Kidney (tissue), 14 donors: ENCODE results near the gene PIEZO2. TPM values are rescaled to one million over a fixed set of nuclear protein-coding genes. Genes with fewer than 3 reads are reported as not detected.

Source experiments
- DNase-seq, 5 donors: peaks; one replicate each; pipeline ENCODE4 v3.0.0-alpha.2; 2013 to 2020
- FAIRE-seq: peaks from 2 replicates; lab custom pipeline; 2012; peaks lifted over from hg19 to GRCh38; lab: Jason Lieb, UNC
- H3K27ac ChIP-seq, 2 donors: one replicate each; pipeline ENCODE4 v1.7.0; 2013; ENCODE audit warnings: low read depth in 2 of 2, low read length in 2 of 2, inconsistent platforms in 1 of 2
- H3K27me3 ChIP-seq: one replicate; pipeline ENCODE4 v1.7.1; 2013; ENCODE audit warnings: low read length, inconsistent platforms; ENCODE audit not compliant: control insufficient read depth, insufficient read depth
- H3K36me3 ChIP-seq, 3 donors: one replicate each; pipeline versions ENCODE4 v1.7.0 to v1.7.1; 2013; ENCODE audit warnings: low read length in 3 of 3, control low read depth in 1 of 3, inconsistent platforms in 1 of 3; ENCODE audit not compliant: insufficient read depth in 3 of 3, control insufficient read depth in 2 of 3
- H3K4me1 ChIP-seq, 3 donors: one replicate each; pipeline versions ENCODE4 v1.7.0 to v1.7.1; 2013; ENCODE audit warnings: low read length in 3 of 3, inconsistent platforms in 1 of 3, low read depth in 1 of 3; ENCODE audit not compliant: control insufficient read depth in 2 of 3, insufficient read depth in 2 of 3
- H3K4me3 ChIP-seq, 3 donors: one replicate each; pipeline versions ENCODE4 v1.7.0 to v1.8.1; 2013; ENCODE audit warnings: low read length in 3 of 3, control low read depth in 1 of 3, inconsistent platforms in 1 of 3
- H3K9ac ChIP-seq, 3 donors: one replicate each; pipeline versions ENCODE4 v1.7.0 to v1.7.1; 2013; ENCODE audit warnings: low read length in 3 of 3, control low read depth in 1 of 3, inconsistent platforms in 1 of 3
- H3K9me3 ChIP-seq, 3 donors: one replicate each; pipeline versions ENCODE4 v1.7.0 to v1.7.1; 2013; ENCODE audit warnings: low read length in 3 of 3, control low read depth in 1 of 3, inconsistent platforms in 1 of 3; ENCODE audit not compliant: control insufficient read depth in 2 of 3, insufficient read depth in 1 of 3
- intact Hi-C: fragments of 100-400 bp; cut with DNase I; formaldehyde crosslinking; loops from one replicate; pipeline ENCODE4 v1.11.1; 2022
- polyA plus RNA-seq: library from polyadenylated mRNA; stranded (reverse); fragments of 350-450 nt; fragmentation: Illumina TruSeq; extraction: RNeasy Lipid Tissue Mini Kit (QIAGEN cat#74804); gene quantifications from one replicate; pipeline ENCODE4 v1.2.3, GENCODE V29; 2014; ENCODE audit warnings: low read depth, low replicate concordance; ENCODE audit not compliant: insufficient read depth
- total RNA-seq: library from RNA; stranded (reverse); fragmentation: NEBNext Ultra II Directional; extraction: Animal tissue kit (Norgen Biotek cat#: 25700); gene quantifications from one replicate; pipeline ENCODE4 v1.2.1, GENCODE V29; 2021
- TF ChIP-seq, protein P1 (sequence below): IDR thresholded peaks from 3 replicates; pipeline ENCODE4 v1.5.1; 2012; ENCODE audit warnings: mild to moderate bottlenecking, moderate library complexity, borderline replicate concordance; ENCODE audit not compliant: insufficient read depth; ENCODE audit errors: extremely low read depth
- donor health status: control.
- donor health status: control.
- donor health status: control.
- donor health status: control.
- donor health status: control.
- donor health status: DM: yes; HTN: yes; CAD: no.
- donor health status: Normal renal cell carcinoma (clear cell type).

The PIEZO2 gene
- total and polyA plus RNA-seq, 2 donors from 2014 or later = 1.1 to 4.1 TPM

DNA sequence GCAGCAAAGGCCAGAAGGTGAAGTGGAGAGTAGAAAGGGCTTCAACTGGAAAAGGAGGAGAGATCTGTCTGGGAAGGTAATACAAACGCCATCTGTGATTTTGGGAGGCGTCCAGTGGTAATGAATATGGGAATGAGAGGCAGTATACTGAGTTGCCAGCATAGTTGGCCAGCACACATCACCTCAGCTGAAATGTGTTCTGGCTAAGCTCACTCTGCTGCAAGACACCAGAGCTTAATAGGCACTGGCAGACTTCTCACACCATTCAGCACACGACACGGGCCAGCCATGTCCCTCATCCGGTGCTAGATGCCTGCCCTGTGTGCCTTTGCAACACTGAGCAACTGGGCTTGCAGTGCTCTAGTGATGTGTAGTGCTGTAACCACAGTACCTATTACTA, 277.1 kb downstream of the PIEZO2 start:
- H3K4me1 ChIP-seq = no peaks in the 10 kb centered on the region
- H3K27ac ChIP-seq = no peak overlapping the region
- intact Hi-C loops = no loop called here
- no peaks in the 10 kb centered on the region for H3K9me3 ChIP-seq
- H3K36me3 ChIP-seq = no peaks in the 10 kb centered on the region
- no peak overlapping the region for H3K4me3 ChIP-seq
- TF ChIP-seq, protein P1, sequence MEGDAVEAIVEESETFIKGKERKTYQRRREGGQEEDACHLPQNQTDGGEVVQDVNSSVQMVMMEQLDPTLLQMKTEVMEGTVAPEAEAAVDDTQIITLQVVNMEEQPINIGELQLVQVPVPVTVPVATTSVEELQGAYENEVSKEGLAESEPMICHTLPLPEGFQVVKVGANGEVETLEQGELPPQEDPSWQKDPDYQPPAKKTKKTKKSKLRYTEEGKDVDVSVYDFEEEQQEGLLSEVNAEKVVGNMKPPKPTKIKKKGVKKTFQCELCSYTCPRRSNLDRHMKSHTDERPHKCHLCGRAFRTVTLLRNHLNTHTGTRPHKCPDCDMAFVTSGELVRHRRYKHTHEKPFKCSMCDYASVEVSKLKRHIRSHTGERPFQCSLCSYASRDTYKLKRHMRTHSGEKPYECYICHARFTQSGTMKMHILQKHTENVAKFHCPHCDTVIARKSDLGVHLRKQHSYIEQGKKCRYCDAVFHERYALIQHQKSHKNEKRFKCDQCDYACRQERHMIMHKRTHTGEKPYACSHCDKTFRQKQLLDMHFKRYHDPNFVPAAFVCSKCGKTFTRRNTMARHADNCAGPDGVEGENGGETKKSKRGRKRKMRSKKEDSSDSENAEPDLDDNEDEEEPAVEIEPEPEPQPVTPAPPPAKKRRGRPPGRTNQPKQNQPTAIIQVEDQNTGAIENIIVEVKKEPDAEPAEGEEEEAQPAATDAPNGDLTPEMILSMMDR = no peak
- no peak overlapping the region for H3K9ac ChIP-seq
- no peaks in the 10 kb centered on the region for H3K27me3 ChIP-seq
- FAIRE-seq = no peak
- no peak for DNase-seq

DNA sequence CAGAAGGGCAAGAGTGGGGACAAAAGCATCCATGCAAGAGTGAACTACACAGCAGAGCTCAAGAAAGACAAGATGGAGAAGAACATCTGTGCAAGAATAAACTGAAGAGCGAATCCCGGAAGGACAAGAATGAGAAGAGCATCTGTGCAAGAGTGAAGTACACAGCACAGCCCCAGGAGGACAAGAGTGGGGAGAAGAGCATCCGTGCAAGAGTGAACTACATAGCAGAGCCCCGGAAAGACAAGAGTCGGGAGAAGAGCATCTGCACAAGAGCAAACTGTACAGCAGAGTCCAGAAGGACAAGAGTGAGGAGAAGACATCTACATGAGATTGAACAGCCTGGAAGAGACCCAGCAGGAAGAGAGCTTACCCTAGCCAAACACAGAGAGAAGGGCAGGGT, 284.6 kb downstream of the PIEZO2 start:
- H3K9ac ChIP-seq = no peak overlapping the region
- H3K4me3 ChIP-seq = no peak overlapping the region
- DNase-seq (no peak), FAIRE-seq (no peak)
- no peaks in the 10 kb centered on the region for H3K27me3 ChIP-seq
- H3K4me1 ChIP-seq = peaks cover 2 to 10% (median 9%) of the 10 kb centered on the region in 3 donors
- H3K36me3 ChIP-seq = no peaks in the 10 kb centered on the region
- intact Hi-C loops = no loop called here
- TF ChIP-seq, protein P1 = no peak
- H3K27ac ChIP-seq = no peak overlapping the region
- H3K9me3 ChIP-seq = no peaks in the 10 kb centered on the region

DNA sequence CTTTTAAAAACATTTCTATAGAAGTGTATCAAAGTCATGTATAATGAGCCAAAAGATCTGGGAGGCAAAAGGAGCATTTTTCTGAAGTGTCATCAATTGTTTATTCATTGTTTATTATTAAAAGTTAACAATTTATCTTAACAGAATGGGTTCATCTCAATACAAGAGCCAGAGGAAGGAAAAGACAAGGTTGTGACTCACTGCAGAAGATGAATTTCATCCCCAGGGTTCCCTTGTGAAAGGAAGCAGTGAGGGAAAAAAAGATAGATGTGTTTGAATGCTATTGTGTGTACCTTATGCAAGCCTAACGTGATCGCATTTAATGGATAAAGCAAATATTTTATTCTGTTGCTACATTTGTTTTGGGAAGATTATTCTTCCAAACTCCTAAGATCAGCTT, 286.3 kb downstream of the PIEZO2 start:
- H3K27me3 ChIP-seq = no peaks in the 10 kb centered on the region
- H3K4me1 ChIP-seq = peaks cover 2 to 10% (median 9%) of the 10 kb centered on the region in 3 donors
- TF ChIP-seq, protein P1 = no peak
- no peak for DNase-seq
- H3K9me3 ChIP-seq = no peaks in the 10 kb centered on the region
- no peak for FAIRE-seq
- intact Hi-C loops = no loop called here
- H3K27ac ChIP-seq = no peak overlapping the region
- no peaks in the 10 kb centered on the region for H3K36me3 ChIP-seq
- H3K4me3 ChIP-seq = no peak overlapping the region
- H3K9ac ChIP-seq = no peak overlapping the region

DNA sequence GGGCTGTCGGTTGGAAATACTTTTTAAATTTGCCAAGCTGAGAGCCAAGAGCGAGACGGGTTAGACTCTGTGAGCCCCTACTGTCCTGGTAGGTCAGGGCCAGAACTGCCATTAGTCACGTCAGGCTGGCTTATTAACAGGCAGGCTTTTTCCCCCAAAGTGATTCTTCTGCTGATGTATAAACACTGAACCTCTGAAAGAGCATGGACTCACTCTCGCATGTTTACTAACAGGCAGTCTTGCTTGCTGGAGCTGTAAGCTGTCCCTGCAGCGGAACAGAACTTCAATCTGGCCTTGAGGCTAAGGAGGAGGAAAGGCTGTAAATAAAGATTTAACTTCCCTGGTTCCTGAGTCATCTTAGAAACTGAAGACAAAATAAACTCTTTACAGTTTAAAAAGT, 288.4 kb downstream of the PIEZO2 start:
- Histone ChIP-seq H3K9ac (no peak overlapping the region), H3K27ac (no peak overlapping the region), H3K4me3 (no peak overlapping the region), H3K4me1 (peaks cover 2 to 10% (median 9%) of the 10 kb centered on the region in 3 donors), H3K27me3 (no peaks in the 10 kb centered on the region), H3K9me3 (no peaks in the 10 kb centered on the region), H3K36me3 (no peaks in the 10 kb centered on the region)
- FAIRE-seq = no peak
- TF ChIP-seq, protein P1 = no peak
- intact Hi-C loops = no loop called here
- peak in 3 of 5 donors; percentile 39 to 75 (median 68) for DNase-seq
